ENCODE results near the gene PDE4D.

Gene PDE4D

GRCh38 chr5:58934629-58935097 lies 958.9 kb downstream of the PDE4D start:
- no peak for DNase-seq

- no peak for DNase-seq
Observed at GRCh38 chr5:58933891-58934628, 959.5 kb downstream of the PDE4D start.

GRCh38 chr5:58932057-58932612 lies 961.4 kb downstream of the PDE4D start:
- no peak for DNase-seq

GRCh38 chr5:58930520-58930919 lies 963.0 kb downstream of the PDE4D start:
- DNase-seq = no peak

- DNase-seq = no peak
Observed at GRCh38 chr5:58929726-58930125, 963.8 kb downstream of the PDE4D start.

- no peak for DNase-seq
Observed at GRCh38 chr5:58927938-58928337, 965.6 kb downstream of the PDE4D start.

GRCh38 chr5:58927181-58927580 lies 966.3 kb downstream of the PDE4D start:
- DNase-seq = no peak

- DNase-seq = no peak
Observed at GRCh38 chr5:58926541-58926935, 967.0 kb downstream of the PDE4D start.

GRCh38 chr5:58925627-58926540 lies 967.6 kb downstream of the PDE4D start:
- DNase-seq = peak; percentile 59

GRCh38 chr5:58924306-58924705 lies 969.2 kb downstream of the PDE4D start:
- no peak for DNase-seq

- no peak for DNase-seq
Observed at GRCh38 chr5:58923355-58923754, 970.2 kb downstream of the PDE4D start.

GRCh38 chr5:58922461-58923171 lies 970.9 kb downstream of the PDE4D start:
- peak; percentile 88 for DNase-seq

- no peak for DNase-seq
Observed at GRCh38 chr5:58921159-58921558, 972.4 kb downstream of the PDE4D start.

- DNase-seq = no peak
Observed at GRCh38 chr5:58919833-58920232, 973.7 kb downstream of the PDE4D start.

All from right hindlimb (tissue), 1 donor.